ENCODE results near the gene CD300E.
"Not testable (repeated sequence)": the region's sequence is repeated elsewhere in the genome, so short reads cannot be mapped to it uniquely, and the experiment has no call there.

CD300E gene

DNA sequence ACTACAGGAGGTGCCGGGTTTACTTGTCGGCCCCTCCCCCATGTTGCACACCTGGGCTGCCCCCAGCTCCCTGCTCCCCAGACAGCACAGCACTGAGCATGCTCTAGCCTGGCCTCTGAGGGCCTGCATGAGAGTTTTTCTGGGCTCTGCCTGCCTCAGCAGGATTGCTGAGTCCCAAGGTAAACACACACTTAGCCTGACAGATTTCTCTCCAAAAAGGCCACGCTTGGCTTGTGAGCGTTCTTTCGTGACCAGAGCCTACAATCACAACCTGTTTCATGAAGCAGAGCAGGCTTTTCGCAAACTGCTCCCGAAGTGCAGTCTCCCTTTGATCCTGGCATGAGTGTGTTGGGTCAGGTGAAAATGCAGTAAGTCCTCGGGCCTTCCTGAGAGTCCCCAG, 9.8 kb upstream of the CD300E start:
- peak; percentile 82 for DNase-seq

DNA sequence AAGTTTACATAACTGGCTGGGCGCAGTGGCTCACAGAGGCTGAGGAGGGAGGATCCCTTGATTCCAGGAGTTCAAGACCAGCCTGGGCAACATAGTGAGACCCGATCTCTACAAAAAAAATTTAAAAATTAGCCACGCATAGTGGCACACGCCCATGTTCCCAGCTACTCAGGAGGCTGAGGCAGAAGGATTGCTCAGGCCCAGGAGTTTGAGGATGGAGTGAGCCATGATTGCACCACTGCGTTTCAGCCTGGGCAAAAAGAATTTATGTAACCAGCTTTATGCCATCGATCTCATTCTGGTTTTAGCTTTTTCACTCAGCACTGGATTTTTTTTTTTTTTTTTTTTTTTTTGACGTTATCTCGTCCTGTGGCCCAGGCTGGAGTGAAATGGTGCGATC, 9.1 kb upstream of the CD300E start:
- no peak for DNase-seq

DNA sequence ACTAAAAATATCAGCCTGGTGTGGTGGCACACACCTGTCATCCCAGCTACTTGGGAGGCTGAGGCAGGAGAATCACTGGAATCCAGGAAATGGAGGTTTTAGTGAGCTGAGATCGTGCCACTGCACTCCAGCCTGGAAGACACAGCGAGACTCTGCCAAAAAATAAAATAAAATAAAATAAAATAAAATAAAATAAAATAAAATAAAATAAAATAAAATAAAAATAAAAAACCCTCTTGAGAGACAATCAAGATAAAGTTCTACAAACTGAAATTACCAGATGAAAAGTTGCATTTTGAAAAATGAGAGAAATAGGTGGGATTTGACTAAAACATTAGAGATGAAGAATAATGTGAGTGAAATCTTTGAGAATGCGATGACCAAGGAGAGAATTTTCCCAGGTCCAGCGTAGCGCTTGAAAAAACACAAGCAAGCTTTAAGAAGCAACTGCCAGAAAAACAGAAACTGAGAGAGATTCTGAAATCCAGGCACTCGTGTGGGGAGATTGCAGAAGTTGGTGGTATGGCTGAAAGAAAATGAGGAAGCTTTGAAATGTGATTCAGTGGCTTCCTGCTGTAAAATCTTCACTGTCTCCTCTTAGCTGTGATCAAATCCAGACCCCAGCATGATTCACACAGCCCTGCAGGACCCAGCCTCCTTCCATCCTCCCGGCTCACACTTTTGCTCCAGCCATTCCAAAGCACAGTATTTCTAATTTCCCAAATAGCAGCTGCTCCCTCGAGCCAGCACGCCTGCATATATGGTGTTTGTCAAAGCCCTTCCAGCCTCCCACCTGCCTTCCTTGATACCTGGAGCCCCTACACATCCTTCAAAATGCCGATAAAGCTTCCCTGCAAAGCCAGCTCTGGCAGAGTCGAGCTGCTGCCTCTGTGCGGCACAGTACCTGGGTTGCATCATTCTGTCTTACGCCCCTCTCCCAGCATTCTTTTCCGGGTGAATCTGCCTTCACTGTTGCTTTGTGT, 8.2 kb upstream of the CD300E start:
- DNase-seq: peak; percentile 9

DNA sequence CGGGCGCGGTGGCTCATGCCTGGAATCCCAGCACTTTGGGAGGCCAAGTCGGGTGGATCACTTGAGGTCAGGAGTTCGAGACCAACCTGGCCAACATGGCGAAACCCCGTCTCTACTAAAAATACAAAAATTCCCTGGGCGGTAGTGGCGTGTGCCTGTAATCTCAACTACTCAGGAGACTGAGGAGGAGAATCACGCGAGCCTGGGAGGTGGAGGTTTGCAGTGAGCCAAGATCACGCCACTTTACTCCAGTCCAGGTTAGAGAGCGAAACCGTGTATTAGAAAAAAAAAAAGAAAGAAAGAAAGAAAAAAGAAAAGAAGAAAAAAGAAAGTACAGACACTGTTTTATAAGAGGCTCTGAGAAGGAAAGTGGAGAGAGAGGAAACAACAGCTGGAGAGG, 6.7 kb upstream of the CD300E start:
- DNase-seq: not testable (repeated sequence)

DNA sequence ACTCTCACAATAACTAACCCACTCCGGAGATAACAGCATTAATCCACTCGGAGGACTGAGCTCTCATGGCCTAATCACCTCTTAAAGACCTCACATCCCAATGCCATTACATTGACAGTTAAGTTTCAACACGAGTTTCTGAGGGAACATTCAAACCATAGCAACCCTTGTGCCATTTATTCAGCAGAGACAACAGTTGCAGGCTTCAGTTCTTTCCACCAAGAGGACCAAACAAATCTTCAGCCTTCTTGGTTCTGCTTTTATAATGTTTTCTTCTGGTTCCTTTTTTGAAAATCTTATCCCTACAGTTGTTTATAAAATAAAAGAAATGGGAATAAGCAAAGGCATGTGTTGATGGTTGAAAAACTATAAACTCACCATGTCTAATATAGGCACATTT, 2.1 kb upstream of the CD300E start:
- no peak for DNase-seq

DNA sequence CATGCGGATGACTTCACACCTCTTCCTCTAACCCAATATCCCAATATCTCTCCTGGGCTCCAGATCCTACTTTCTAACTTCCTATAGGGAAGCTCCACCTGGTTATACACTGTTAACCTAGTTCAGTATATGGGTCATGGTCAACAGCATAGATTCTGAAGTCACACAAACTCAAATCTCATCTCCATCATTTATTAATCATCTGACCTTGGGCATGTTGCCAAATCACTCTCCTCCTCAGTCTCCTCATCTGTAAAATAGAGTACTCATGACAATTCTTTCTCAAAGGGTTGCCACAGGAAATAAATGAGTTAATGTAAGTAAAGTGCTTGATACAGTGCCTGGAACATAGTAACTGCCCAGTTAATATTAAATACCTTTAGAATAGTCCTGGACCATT, 593 bp upstream of the CD300E start:
- DNase-seq: no peak

DNA sequence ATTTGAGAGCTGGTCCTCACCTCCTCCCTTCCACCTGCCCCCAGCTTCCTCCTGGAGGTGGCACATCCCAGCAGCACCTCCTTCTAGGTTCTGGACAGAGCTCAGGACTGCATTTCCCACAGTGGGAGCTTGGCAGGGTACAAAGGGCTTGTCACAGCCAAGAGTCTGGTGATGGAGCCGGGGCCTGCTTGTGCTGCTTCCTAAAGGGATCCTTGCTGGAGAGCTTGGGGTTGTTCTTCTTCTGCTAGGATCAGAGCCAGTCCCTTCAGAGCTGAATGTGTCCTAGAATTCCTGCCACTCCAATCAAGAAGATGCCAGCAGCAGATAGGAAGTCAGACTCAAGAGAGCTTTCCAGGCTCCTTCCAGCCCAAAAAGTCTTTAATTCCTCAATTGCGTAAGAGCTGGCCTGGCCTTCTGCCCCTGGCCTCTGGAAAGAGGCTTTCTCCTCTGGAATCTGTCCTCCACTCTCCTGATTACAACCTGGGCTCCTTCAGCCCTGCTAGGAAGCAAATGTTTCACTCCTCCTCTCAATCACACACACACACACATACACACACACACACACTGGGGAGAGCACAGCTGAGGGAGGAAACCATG, 4.4 kb downstream of the CD300E start:
- no peak for DNase-seq

DNA sequence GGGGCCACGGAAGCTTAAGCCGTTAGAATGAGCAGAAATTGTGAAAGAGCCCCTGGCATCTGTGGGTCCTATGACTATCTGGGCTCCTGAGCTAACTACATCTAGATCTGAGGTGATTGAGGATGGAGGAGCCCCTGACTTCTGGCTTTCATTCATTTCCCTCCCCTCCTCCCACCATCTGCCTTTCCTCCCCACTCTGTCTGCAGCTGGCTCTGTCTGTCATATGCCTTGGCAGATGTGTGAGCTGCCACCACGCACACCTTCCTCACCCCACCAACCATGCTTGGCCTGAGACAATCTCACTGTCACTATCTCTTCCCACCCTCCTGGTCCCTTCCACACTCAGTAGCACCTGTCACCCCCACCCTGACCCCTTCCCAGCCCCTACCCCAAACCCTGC, 5.1 kb downstream of the CD300E start:
- DNase-seq: no peak

DNA sequence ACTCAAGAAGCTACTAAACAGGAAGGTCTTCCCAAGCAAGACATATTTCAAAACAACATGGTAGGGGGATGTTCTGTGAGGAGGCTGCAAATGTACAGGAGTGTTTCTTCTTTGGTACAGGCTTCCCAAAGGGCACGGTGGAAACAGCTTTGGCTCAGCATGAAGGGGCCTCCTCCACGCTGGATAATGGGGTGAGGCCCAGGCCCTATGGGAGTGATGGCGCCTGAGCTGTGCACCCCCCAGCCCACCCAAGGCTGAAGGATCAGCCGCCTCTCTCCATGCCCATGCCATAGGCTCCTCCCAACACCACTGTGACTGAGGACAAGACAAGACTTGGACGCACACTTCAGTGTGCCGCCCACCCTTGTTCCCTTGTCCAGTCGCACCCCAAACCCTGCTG, 6.8 kb downstream of the CD300E start:
- DNase-seq: no peak

DNA sequence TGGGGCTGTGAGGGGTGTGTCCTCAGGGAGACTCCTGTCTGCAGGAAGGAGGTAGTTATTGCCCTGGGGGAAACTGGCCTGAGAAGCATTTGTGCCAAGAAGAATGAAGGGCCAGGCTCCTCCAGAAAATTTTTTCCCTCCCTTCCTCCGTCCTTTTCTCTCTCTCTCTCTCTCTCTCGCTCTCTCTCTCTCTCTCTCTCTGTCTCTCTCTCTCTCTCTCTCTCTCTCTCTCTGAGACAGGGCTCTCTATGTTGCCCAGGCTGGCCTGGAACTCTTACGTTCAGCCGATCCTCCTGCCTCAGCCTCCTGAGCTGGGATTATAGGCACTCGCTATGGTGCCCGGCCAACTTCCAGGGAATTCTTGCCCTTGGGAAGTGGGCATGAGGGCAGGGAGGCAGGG, 11.5 kb downstream of the CD300E start:
- DNase-seq: no peak

DNA sequence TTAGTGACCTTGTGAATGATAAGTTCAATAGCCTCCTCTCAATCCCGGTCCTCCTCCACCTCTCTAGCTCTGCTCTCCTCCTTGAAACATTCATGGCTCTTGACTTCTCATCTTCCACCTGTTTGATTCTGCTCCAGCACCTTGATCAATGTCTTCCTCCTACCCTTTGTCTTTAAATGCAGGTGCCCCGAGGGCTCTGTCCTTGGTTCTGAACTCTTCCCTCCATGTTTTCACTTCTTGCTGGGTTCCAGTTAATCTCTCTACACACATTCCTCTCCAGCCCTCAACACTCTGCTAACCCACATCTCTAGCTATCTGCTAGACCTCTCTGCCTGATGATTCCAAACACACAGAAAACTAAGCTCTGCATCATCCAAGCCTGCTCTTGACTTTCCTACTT, 13.4 kb downstream of the CD300E start:
- DNase-seq: no peak

DNA sequence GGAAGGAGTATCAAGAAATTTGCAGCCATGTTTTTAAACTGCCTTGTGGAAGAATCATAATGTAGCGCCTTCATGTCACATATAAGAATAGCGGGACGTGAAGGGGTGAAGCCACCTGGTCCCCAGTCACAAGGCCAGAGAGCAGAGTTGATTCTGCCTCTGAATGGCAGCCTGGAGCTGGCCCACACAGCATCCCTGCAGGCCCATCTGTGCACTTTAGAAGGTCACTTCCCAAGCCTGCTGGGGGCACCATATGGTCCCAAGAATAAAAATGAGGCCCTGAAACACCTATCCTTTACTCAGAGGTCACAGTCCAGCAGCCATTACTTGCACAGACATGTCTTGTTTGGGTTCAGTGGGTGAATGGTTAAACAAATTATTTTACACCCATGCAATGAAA, 15.0 kb downstream of the CD300E start:
- no peak for DNase-seq

DNA sequence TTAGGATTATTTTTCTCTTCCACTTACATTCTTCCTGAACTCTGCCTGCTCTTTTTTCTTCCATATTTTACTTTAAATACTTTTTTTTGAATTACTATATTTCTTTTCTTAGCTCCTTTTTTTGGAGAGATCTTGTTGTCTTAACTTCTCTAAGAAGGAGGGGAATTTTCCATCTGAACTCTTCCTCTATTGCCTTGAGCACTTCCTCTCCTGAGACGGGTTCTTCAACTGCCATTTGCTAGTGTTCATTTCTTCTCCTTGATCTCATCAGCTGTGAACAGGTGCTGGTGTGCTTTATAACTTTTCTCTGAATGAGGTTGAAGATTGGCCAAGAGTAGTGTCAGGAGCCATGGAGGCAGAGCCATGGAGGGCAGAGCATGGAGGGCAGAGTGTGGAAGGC, 16.3 kb downstream of the CD300E start:
- DNase-seq: no peak

DNA sequence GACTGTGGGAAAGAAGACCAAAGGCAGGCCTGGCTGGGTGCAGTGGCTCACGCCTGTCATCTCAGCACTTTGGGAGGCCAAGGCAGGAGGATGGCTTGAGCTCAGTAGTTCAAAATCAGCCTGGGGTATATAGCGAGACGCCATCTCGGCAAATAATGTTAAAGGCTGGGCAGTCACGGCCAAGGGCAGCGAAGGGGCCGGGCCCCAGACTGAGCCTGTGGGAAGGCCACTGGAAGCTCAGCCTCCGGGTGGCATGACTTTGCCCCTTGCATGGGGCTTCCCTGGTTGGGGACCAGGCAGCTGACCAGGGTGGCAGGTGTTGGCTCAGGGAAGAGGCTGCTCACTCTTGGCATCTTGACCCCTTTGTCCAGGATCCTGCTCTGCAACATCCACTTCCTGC, 17.5 kb downstream of the CD300E start:
- no peak for DNase-seq

DNA sequence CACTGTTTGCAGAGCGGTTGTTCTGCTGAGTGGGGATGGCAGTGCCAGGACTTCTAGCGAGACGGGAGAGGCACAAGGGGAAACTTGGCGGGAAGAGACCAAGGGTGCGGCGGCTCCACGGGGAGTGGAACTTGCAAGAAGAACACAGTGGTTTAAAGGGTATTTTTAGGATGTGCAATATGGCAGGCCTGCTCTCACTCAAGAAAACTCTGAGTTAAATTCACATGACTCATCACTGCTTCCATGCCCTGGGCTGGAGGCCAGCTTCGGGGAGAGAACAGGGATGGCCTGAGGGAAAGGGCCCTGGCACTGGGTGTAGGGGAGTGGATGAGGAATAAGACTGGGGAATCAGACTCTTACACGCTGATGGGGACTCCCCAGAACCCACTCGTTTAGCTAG, 18.2 kb downstream of the CD300E start:
- no peak for DNase-seq

DNA sequence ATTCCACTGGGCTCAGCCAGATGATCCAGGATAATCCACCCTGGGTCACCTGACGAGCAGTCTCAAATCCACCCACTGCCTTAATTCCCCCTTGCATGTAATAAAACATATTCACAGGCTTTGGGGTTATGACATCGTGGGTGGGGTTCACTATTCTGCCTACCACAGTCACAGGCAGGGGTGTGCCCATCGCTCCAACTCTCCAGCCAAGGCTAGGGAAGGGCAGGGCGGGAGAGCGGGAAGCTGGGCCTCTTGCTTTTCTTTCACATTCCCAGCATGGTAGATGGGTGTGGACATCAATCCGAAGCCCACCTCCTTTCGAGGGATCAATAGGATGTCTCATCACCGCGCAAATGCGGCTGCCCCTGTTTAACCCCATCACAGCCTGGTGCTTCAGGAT, 18.8 kb downstream of the CD300E start:
- DNase-seq: no peak

DNA sequence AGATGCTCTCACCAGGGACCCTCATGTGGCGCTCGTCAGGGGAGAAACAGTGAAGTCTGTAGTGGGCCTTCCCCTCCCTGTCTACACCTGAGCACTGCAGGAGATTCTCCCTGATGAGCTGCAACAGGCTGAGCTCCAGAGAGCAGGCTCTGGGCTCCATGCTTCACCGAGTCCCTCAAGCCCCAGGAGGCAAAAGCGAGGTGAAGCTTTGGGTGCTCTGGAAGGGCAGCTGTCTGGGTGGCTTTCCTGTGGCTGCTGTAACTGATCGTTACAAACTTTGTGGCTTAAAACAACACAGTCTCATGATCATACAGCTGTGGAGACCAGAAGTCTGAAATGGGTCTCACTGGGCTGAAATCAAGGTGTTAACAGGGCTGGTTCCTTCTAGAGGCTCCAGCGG, 19.3 kb downstream of the CD300E start:
- no peak for DNase-seq

DNA sequence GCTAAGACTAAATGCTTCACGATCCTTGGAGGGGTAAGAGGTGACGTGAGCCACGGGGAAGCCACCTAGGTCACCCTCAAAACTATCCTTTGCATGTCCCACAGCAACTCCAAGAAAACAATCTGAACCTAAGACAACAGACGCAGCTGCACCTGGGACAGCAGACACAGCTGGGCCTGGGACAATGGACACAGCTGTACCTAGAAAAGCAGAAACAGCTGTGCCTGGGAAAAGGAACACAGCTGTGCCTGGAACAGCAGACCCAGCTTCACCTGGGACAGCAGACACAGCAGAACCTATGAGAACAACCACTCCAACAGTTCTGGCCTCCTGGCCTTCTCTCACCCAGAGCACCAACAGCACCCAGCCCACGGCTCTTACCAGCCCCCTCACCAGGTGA, 19.8 kb downstream of the CD300E start:
- no peak for DNase-seq

DNA sequence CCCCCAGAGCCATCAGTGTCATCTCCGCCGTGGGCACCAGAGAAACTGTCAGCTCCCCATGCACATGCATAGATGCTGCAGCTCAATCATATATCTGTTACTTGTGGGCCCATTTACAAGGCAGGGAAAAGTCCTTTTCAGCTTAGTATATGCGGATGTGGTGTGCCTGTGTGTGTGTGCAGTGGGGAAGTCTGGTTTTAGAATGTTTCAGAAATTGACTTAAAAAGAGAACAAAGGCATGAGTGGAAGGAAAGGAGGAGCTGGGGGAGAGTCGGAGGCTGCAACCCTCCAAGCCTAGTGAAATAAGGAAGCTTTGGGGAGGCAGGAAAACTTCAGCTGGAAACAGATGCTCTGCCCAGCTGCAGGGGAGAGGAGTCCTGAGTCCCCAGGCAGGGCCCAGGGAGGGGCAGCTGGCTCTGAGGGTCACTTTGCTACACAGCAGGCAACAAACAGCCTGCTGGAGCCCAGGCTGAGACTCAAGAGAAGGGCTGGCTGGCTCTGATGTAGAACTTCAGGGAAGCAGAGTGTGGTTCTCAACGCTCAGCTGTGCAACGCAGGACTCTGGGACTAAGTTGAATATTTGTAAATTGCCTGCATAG, 20.4 kb downstream of the CD300E start:
- DNase-seq: no peak

DNA sequence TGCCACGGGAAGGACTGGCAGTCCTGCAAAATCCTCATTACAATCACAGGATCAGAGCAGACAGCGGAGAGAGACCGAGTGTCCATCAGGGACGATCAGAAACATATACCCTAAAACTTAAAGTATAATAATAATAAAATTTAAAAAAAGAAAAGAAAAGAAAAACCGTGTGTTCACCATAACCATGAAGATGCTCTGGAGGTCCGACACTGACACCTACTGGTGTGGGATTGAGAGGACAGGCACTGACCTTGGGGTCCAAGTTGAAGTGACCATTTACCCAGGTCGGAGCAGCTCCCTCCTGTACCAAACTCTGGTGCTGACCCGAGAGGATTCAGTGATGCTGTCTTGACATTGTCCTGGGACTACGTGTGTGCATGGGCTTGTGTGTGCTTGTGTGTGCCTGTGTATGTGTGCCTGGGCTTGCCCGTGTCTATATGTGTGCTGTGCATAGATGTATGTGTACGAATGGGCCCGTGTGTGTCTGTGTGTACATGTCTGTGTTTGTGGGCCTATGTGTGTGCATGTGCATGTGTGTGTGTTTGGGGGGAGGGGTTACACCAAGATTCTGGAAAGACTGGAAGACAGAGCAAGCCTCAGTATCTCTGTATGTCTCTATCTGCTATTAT, 21.5 kb downstream of the CD300E start:
- no peak for DNase-seq

DNA sequence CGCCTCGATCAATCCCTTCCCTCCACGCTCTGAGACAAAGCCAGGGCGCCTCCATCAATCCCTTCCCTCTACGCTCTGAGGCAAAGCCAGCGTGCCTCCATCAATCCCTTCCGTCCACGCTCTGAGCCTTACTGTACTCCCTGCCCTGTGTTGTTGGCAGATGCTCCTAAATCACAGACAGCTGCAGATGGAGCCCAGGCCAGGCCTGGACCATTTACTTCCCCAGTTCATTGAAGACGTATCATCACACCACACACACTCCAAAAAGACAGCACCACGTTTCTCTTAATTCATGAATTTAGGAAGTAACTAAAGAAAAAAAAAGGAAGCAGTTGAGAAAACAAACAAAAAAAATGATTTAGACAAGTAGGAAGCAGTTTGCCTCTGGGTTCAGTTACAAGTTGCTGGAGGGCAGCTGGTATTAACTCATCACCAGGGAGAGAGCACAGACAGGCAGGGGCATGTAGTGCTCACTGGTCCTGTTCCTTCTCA, 24.0 kb downstream of the CD300E start:
- DNase-seq: no peak

DNA sequence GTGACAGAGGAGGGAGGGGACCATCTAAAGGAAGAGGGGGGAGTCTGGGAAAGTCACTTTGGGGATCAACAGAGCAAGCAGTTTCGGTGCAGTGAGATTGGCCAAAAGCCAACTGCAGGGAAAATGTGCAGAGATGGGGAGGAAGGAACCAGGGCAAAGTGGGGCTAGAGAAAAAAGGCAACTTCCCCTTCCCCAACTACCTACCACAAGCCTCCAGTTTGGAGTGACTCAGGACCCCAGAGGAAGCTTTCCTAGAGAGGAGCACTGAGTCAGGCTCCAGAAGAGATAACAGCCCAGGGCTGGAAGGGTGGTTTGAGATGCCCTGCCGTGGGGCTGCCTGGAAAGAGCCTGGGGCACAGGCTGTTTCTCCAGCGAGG, 24.5 kb downstream of the CD300E start:
- DNase-seq: no peak

DNA sequence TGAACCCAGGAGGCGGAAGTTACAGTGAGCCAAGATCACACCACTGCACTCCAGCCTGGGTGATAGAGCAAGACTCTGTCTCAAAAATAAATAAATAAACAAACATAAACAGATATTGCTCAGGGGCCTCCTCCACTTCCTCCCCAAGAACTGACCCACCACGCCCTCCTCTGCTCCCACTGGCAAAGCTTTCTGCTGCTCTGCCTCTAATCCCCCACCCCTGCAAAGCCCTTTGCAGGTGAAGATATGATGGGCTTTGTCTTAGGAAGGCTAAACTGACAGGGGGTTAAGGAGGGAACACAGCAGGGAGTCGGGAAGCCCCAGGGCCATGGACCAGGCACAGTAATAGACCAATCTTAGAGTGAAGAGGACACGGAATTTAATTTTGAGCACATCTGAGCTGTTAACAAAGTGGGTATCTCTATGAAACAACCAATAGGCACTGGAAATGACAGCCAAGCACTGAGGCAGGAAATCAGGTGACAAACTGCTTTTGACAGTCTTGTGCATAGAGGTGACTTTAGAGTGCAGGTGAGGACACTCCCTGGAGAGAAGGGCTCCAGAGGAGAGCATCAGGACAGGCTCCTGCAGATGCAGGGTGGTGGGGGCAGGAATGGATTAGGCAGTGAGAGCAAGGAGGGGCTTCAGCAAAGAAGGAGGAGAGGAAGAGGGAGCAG, 25.1 kb downstream of the CD300E start:
- DNase-seq: peak; percentile 23

Data from DMS79 treated with DMSO at 0.1 percent for 48 hours (cell line).